K562 (cell line): ENCODE measurements around the gene FAM227B. TPM values are rescaled to one million over a fixed set of nuclear protein-coding genes. Genes with fewer than 3 reads are reported as not detected.

Source experiments
- ATAC-seq: fragments of 200-7000 bp; cut with Tn5 transposase; 3 replicates; pipeline ENCODE4 v1.9.1; 2020; ENCODE audit warnings: moderate library complexity
- BruUV-seq: library from RNA; stranded (reverse); fragments of 400-500 nt; replicated peaks from 2 replicates; lab custom pipeline; 2021; lab: Mats Ljungman, UMichigan
- CTCF ChIA-PET: fragments of 300-600 bp; formaldehyde crosslinking; extraction: SDS; loops from one replicate; lab custom pipeline; 2021; ENCODE audit warnings: low intra/inter-chr PET ratio; lab: Yijun Ruan, JAX
- POLR2A ChIA-PET: fragments of 300-600, 350-650 bp; sonication (Branson Sonifier 250); formaldehyde crosslinking; extraction: SDS; loops from one replicate; lab custom pipeline; 2021; ENCODE audit warnings: antibody characterized with exemption, inconsistent platforms; lab: Yijun Ruan, JAX
- DNase-seq, 4 experiments: peaks; one replicate each; pipeline versions ENCODE4 v3.0.0 to v3.0.0-alpha.2; 2011 to 2018; ENCODE audit warnings: low spot score in 3 of 4, mixed read lengths in 3 of 4; ENCODE audit errors: extremely low read depth in 1 of 4
- FAIRE-seq: peaks from 2 replicates; lab custom pipeline; 2011; peaks lifted over from hg19 to GRCh38; lab: Jason Lieb, UNC
- H2AFZ ChIP-seq: 2 replicates; pipeline ENCODE4 v1.6.0; 2011; ENCODE audit warnings: low read depth, low read length, control low read depth, inconsistent platforms
- H3K27ac ChIP-seq: fragments of 200-600 bp; 3 replicates; pipeline ENCODE4 v1.8.0; 2011; ENCODE audit warnings: low read depth, mild to moderate bottlenecking, control low read depth, inconsistent platforms, low read length, moderate library complexity, mixed read lengths; ENCODE audit errors: extremely low read depth
- H3K27me3 ChIP-seq, 2 experiments: fragments of 300-600 bp in 1 of 2; 2 replicates in 1 of 2; 3 replicates in 1 of 2; pipeline versions ENCODE4 v1.6.0 to v1.8.0; 2011; ENCODE audit warnings: inconsistent platforms in 2 of 2, low read length in 2 of 2, mild to moderate bottlenecking in 1 of 2, mixed read lengths in 1 of 2, moderate library complexity in 1 of 2; ENCODE audit not compliant: control insufficient read depth in 2 of 2, insufficient read depth in 2 of 2
- H3K36me3 ChIP-seq: fragments of 300-600 bp; 3 replicates; pipeline ENCODE4 v1.8.0; 2011; ENCODE audit warnings: mild to moderate bottlenecking, low read length, inconsistent platforms; ENCODE audit not compliant: control insufficient read depth, insufficient read depth
- H3K4me1 ChIP-seq, 2 experiments: fragments of 200-600 bp in 1 of 2; replicated peaks in 1 of 2; 2 replicates in 1 of 2; 3 replicates in 1 of 2; pipeline versions ENCODE4 v1.5.1 to v1.8.0; 2011; ENCODE audit warnings: inconsistent platforms in 2 of 2, low read length in 2 of 2, mild to moderate bottlenecking in 1 of 2, mixed read lengths in 1 of 2, moderate library complexity in 1 of 2; ENCODE audit not compliant: control insufficient read depth in 2 of 2, insufficient read depth in 2 of 2
- H3K4me2 ChIP-seq: 2 replicates; pipeline ENCODE4 v1.6.1; 2011; ENCODE audit warnings: low read length, control low read depth, inconsistent platforms, mixed read lengths; ENCODE audit not compliant: insufficient read depth
- H3K4me3 ChIP-seq: fragments of 200-600 bp; sonication (generic), shearing (Covaris generic); 2 replicates; pipeline ENCODE4 v1.5.1; 2016; ENCODE audit warnings: control low read depth, inconsistent platforms
- H3K79me2 ChIP-seq: fragments of 200-600 bp; 3 replicates; pipeline ENCODE4 v1.8.0; 2011; ENCODE audit warnings: low read length, inconsistent platforms; ENCODE audit not compliant: control insufficient read depth, insufficient read depth
- H3K9ac ChIP-seq, 2 experiments: 2 replicates each; pipeline versions ENCODE4 v1.6.0 to v1.6.1; 2011; ENCODE audit warnings: low read depth in 2 of 2, low read length in 2 of 2, control low read depth in 1 of 2, inconsistent platforms in 1 of 2, mild to moderate bottlenecking in 1 of 2, mixed read lengths in 1 of 2; ENCODE audit not compliant: insufficient read depth in 1 of 2
- H3K9me1 ChIP-seq: one replicate; pipeline ENCODE4 v1.6.0; 2011; ENCODE audit warnings: inconsistent platforms, mild to moderate bottlenecking, low read length, moderate library complexity; ENCODE audit not compliant: control insufficient read depth, insufficient read depth
- H3K9me3 ChIP-seq: replicated peaks from 2 replicates; pipeline ENCODE4 v1.5.1; 2011; ENCODE audit warnings: low read depth, low read length, inconsistent platforms; ENCODE audit not compliant: control insufficient read depth, insufficient read depth
- H4K20me1 ChIP-seq: replicated peaks from 2 replicates; pipeline ENCODE4 v1.6.1; 2011; ENCODE audit warnings: low read length, inconsistent platforms, mixed read lengths; ENCODE audit not compliant: control insufficient read depth, insufficient read depth
- CBX1 ChIP-seq: sonication (generic); IDR thresholded peaks from 2 replicates; pipeline ENCODE4 v1.6.1; 2016; ENCODE audit warnings: antibody characterized with exemption, low read depth, mild to moderate bottlenecking
- IRF1 ChIP-seq: sonication (generic); formaldehyde crosslinking; IDR thresholded peaks from 2 replicates; pipeline ENCODE4 v1.8.0; 2022; ENCODE audit warnings: missing genetic modification reagents, mild to moderate bottlenecking, borderline replicate concordance
- LEF1 ChIP-seq: fragments of 450-650 bp; IDR thresholded peaks from 2 replicates; pipeline ENCODE4 v1.6.1; 2016; ENCODE audit warnings: mild to moderate bottlenecking
- MBD2 ChIP-seq: sonication (generic); IDR thresholded peaks from 2 replicates; pipeline ENCODE4 v1.6.1; 2016; ENCODE audit warnings: low read depth, borderline replicate concordance
- MLLT1 ChIP-seq, 2 experiments: fragments of 450-650 bp; IDR thresholded peaks; 2 replicates each; pipeline ENCODE4 v1.6.1; 2016
- PHF20 ChIP-seq: fragments of 450-650 bp; IDR thresholded peaks from 2 replicates; pipeline ENCODE4 v1.6.1; 2018; ENCODE audit not compliant: partially characterized antibody
- PHF21A ChIP-seq: fragments of 450-650 bp; IDR thresholded peaks from 2 replicates; pipeline ENCODE4 v1.6.1; 2017; ENCODE audit warnings: low read depth, borderline replicate concordance
- SIRT6 ChIP-seq: IDR thresholded peaks from one replicate; pipeline ENCODE4 v1.6.1; 2012; ENCODE audit warnings: low read depth, mild to moderate bottlenecking, control low read depth, inconsistent platforms, low read length, moderate library complexity
- ZC3H4 ChIP-seq: sonication (generic); formaldehyde crosslinking; IDR thresholded peaks from 2 replicates; pipeline ENCODE4 v1.9.0; 2021; ENCODE audit warnings: missing genetic modification reagents, borderline replicate concordance
- ZNF785 ChIP-seq: fragments of 250-450 bp; sonication (Bioruptor Pico); IDR thresholded peaks from 2 replicates; pipeline ENCODE4 v1.4.0; 2020; ENCODE audit warnings: mild to moderate bottlenecking
- ZNF79 ChIP-seq: fragments of 250-450 bp; sonication (Bioruptor Pico); IDR thresholded peaks from 2 replicates; pipeline ENCODE4 v1.4.0; 2020; ENCODE audit warnings: low read depth, mild to moderate bottlenecking, moderate library complexity
- WGBS: fragments of 100-300 bp; shearing (Covaris generic); methylation state at CpG from one replicate; pipeline ENCODE4 v1.1.6; 2016; ENCODE audit warnings: low coverage, mixed read lengths; ENCODE audit not compliant: insufficient coverage; ENCODE audit errors: missing lambda C conversion rate; 5-methylcytosine and 5-hydroxymethylcytosine counted together
- in situ Hi-C: fragments of 300-500 bp; cut with MboI; formaldehyde crosslinking; loops from 4 replicates; pipeline ENCODE4 v1.15.0; 2018; ENCODE audit warnings: inconsistent platforms, mixed read lengths
- intact Hi-C: fragments of 100-400 bp; cut with micrococcal nuclease; formaldehyde crosslinking; loops from 2 replicates; pipeline ENCODE4 v1.14.2; 2022
- polyA plus RNA-seq, 8 experiments: library from polyadenylated mRNA; depleted of rRNA in 4 of 8; stranded (reverse) in 5 of 8; unstranded in 3 of 8; fragments of >200 nt; fragmentation: Nextera tagmentation in 2 of 8; fragmentation: Illumina TruSeq in 1 of 8; extraction: Ambion mirVana in 2 of 8; extraction: Trizol in 1 of 8; gene quantifications; 2 replicates each; pipeline versions ENCODE4 v1.2.1 to v1.2.3, GENCODE V29; 2011 to 2014; ENCODE audit warnings: inconsistent platforms in 1 of 8, missing spikeins in 1 of 8
- total RNA-seq, 7 experiments: library from RNA; depleted of rRNA in 6 of 7; stranded (reverse); fragments of >200 nt in 6 of 7; fragmentation: Illumina TruSeq in 2 of 7; extraction: Trizol in 2 of 7; gene quantifications; 2 replicates each; pipeline versions ENCODE4 v1.2.1 to v1.2.3, GENCODE V29; 2011 to 2021; ENCODE audit warnings: low replicate concordance in 1 of 7
- TF ChIP-seq, protein P1 (sequence below), 2 experiments: fragments of 450-650 bp in 1 of 2; sonication (generic) in 1 of 2; formaldehyde crosslinking; conservative IDR thresholded peaks; 2 replicates each; pipeline versions ENCODE4 v1.4.0 to v1.8.1; 2020 to 2022; ENCODE audit warnings: mild to moderate bottlenecking in 1 of 2, missing genetic modification reagents in 1 of 2

FAM227B gene
- total and polyA plus RNA-seq, 9 of the 15 experiments (the other 6 are each of a cell fraction or from before 2014, with no cell fraction given), result 5.1 to 12.5 (median 11.2) TPM

DNA sequence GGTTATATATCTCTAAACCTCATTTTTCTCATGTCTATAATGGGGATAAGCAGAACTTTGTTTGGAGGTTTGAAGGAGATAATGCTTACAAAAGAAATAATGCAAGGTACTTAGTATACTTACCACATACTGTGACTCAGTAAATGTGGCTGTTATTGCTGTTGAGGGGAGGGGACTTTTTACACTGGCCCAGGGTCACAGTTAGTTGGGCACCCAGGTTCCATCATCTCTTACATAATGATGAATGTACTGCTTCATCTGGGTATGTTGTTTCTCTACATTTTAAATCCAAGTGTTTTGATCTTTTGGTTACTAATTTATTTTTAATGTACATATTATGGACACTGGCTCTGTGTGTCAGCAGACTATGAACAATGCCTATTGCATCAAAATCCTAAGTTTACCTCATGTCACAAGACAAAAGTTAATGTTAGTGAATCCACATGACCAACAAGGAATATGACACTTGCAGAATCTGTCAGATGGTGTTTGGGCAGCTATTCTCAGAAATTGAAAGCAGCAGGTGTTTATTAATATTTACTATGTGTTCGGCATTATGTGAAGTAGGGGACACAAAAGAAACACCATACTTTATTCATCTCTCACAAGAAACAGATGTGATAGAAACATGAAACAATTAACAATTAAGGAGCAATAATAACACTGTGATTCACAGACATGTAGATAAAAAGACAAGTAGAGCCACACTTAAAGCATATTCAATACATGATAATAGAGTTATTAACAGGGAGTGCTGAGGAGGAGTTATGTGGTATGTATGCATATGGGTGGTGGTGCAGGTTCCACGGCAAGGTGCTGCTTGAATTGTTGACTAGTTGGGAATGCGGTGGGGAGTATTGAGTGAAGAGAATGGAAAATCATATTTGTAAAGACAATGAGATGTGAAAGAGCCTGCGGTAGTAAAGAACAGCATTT lies 340.8 kb downstream of the FAM227B start:
- no peaks in the 10 kb centered on the region for H3K27me3 ChIP-seq
- H3K79me2 ChIP-seq, result no peaks in the 10 kb centered on the region
- ATAC-seq (no peak), FAIRE-seq (no peak), DNase-seq (no peak)
- ChIA-PET POLR2A (interaction anchor here (1.4 kb wide), 1 partner anchor 9 kb away, joined by 3 read pairs; no protein-coding TSS in a partner anchor), CTCF (no interaction called here)
- H3K27ac ChIP-seq, result no peak overlapping the region
- H3K4me1 ChIP-seq, result no peaks in the 10 kb centered on the region
- H2AFZ ChIP-seq, result no peak overlapping the region
- no peaks in the 10 kb centered on the region; the same call in 1 of the 2 replicates for H3K9me3 ChIP-seq
- no peak overlapping the region for H3K4me2 ChIP-seq
- H4K20me1 ChIP-seq, result no peaks in the 10 kb centered on the region
- no peak overlapping the region for H3K9ac ChIP-seq
- H3K4me3 ChIP-seq, result no peak overlapping the region
- WGBS, result 88% methylated on average over 4 of the region's 4 CpGs
- TF ChIP-seq ZC3H4 (CRISPR knock-in tag), result no peak
- TF ChIP-seq CBX1, result no peak
- TF ChIP-seq SIRT6, result no peak
- in situ Hi-C loops, result no loop called here
- intact Hi-C loops, result no loop called here
- H3K36me3 ChIP-seq, result peaks cover 56% of the 10 kb centered on the region
- no peaks in the 10 kb centered on the region for H3K9me1 ChIP-seq
- no TSS peak for BruUV-seq

DNA sequence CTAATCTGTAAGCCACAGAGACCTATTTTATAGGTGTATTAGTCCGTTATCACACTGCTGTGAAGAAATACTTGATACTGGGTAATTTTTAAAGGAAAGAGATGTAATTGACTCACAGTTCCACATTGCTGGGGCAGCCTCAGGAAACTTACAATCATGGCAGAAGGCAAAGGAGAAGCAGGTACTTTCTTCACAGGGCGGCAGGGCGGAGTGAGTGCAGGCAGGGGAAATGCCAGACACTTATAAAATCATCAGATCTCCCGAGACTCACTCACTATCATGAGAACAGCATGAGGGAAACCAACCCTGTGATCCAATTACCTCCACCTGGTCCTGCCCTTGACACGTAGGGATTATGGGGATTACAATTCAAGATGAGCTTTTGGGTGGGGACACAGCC lies 341.9 kb downstream of the FAM227B start:
- H2AFZ ChIP-seq, result no peak overlapping the region
- no peak overlapping the region for H3K4me3 ChIP-seq
- H3K27me3 ChIP-seq, result no peaks in the 10 kb centered on the region
- H3K79me2 ChIP-seq, result no peaks in the 10 kb centered on the region
- 90% methylated on average over 5 of the region's 5 CpGs for WGBS
- CTCF ChIA-PET, result no interaction called here
- no peak overlapping the region for H3K4me2 ChIP-seq
- H3K36me3 ChIP-seq, result peaks cover 51% of the 10 kb centered on the region
- no peaks in the 10 kb centered on the region; the same call in 1 of the 2 replicates for H3K9me3 ChIP-seq
- DNase-seq (no peak), ATAC-seq (no peak), FAIRE-seq (no peak)
- no TSS peak for BruUV-seq
- H3K27ac ChIP-seq, result no peak overlapping the region
- no peaks in the 10 kb centered on the region for H3K4me1 ChIP-seq
- intact Hi-C loops (no loop called here), in situ Hi-C loops (no loop called here)
- POLR2A ChIA-PET, result no interaction called here
- H4K20me1 ChIP-seq, result no peaks in the 10 kb centered on the region
- no peaks in the 10 kb centered on the region for H3K9me1 ChIP-seq
- no peak overlapping the region for H3K9ac ChIP-seq
- no peak for TF ChIP-seq LEF1
- no peak for TF ChIP-seq IRF1
- TF ChIP-seq ZNF785 (CRISPR knock-in tag), result no peak
- no peak for TF ChIP-seq MLLT1 (IDR thresholded peaks at IDR 0.05)
- TF ChIP-seq MBD2, result no peak
- TF ChIP-seq, protein P1, sequence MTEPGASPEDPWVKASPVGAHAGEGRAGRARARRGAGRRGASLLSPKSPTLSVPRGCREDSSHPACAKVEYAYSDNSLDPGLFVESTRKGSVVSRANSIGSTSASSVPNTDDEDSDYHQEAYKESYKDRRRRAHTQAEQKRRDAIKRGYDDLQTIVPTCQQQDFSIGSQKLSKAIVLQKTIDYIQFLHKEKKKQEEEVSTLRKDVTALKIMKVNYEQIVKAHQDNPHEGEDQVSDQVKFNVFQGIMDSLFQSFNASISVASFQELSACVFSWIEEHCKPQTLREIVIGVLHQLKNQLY (CRISPR knock-in tag; conservative IDR thresholded peaks at IDR 0.05), result no peak
- no peak for TF ChIP-seq PHF20
- TF ChIP-seq ZNF79 (CRISPR knock-in tag), result no peak
- no peak for TF ChIP-seq PHF21A
